Stomach (tissue), 9 donors: Measurements from ENCODE around the gene ZNF580. TPM values are rescaled to one million over a fixed set of nuclear protein-coding genes. Genes with fewer than 3 reads are reported as not detected.

Experiments used
- DNase-seq, 2 donors: peaks; one replicate each; pipeline versions ENCODE4 v3.0.0 to v3.0.0-alpha.2; 2013 to 2019
- H3K27ac ChIP-seq, 5 donors: fragments of 200-600 bp in 4 of 5; sonication (generic) in 4 of 5; one replicate each; pipeline ENCODE4 v1.5.1; 2013 to 2019; ENCODE audit warnings: mild to moderate bottlenecking in 1 of 5, moderate library complexity in 1 of 5
- H3K27me3 ChIP-seq, 3 donors: fragments of 200-600 bp; sonication (generic); one replicate each; pipeline ENCODE4 v1.5.1; 2017 to 2019; ENCODE audit warnings: mixed run types in 1 of 3
- H3K36me3 ChIP-seq, 4 donors: fragments of 200-600 bp; sonication (generic); 1 replicate in 3 of 4; 2 replicates in 1 of 4; pipeline ENCODE4 v1.5.1; 2016 to 2019
- H3K4me1 ChIP-seq, 4 donors: fragments of 200-600 bp; sonication (generic); one replicate each; pipeline ENCODE4 v1.5.1; 2016 to 2019
- H3K4me3 ChIP-seq, 4 donors: fragments of 200-600 bp; sonication (generic) in 3 of 4; one replicate each; pipeline ENCODE4 v1.5.1; 2016 to 2019; ENCODE audit warnings: mild to moderate bottlenecking in 1 of 4
- H3K9me3 ChIP-seq, 4 donors: fragments of 200-600 bp; sonication (generic); one replicate each; pipeline ENCODE4 v1.5.1; 2016 to 2019
- CTCF ChIP-seq, 7 experiments: fragments of 450-650 bp in 4 of 7; fragments of 200-600 bp in 3 of 7; sonication (generic) in 3 of 7; IDR thresholded peaks; one replicate each; pipeline ENCODE4 v1.5.1; 2016 to 2019; ENCODE audit warnings: antibody characterized with exemption in 7 of 7, control low read depth in 2 of 7, mild to moderate bottlenecking in 1 of 7
- EP300 ChIP-seq: sonication (generic); formaldehyde crosslinking; IDR thresholded peaks from one replicate; pipeline ENCODE4 v1.6.1; 2017; ENCODE audit warnings: antibody characterized with exemption
- POLR2A ChIP-seq, 4 donors: fragments of 450-650 bp; IDR thresholded peaks; one replicate each; pipeline ENCODE4 v1.6.1; 2016; ENCODE audit warnings: antibody characterized with exemption in 4 of 4, control low read depth in 2 of 4, mild to moderate bottlenecking in 1 of 4, moderate library complexity in 1 of 4
- POLR2AphosphoS5 ChIP-seq, 3 donors: sonication (generic); formaldehyde crosslinking; IDR thresholded peaks; one replicate each; pipeline ENCODE4 v1.6.1; 2016; ENCODE audit warnings: antibody characterized with exemption in 3 of 3
- WGBS, 5 donors: extraction: QIAGEN DNeasy Blood & Tissue Kit in 3 of 5; methylation state at CpG; one replicate each; pipeline versions ENCODE4 v1.1.5 to v1.1.7; 2013 to 2018; 5-methylcytosine and 5-hydroxymethylcytosine counted together
- intact Hi-C: fragments of 100-400 bp; cut with DNase I; formaldehyde crosslinking; loops from one replicate; pipeline ENCODE4 v1.15.1; 2023; ENCODE audit warnings: low total_unique reads
- polyA plus RNA-seq, 3 donors: library from polyadenylated mRNA; stranded (reverse); fragments of 200-250 nt; gene quantifications; one replicate each; pipeline ENCODE4 v1.2.3, GENCODE V29; 2013
- total RNA-seq, 5 donors: library from RNA; depleted of rRNA; stranded (reverse); fragments of >200 nt; gene quantifications; one replicate each; pipeline versions ENCODE4 v1.1.0 to v1.2.3, GENCODE V29; 2014 to 2016
- donor health status: healthy with polysubstance abuse.
- donor health status: Bipolar disorder and iron deficiency.
- donor health status: healthy.

Gene ZNF580
- total and polyA plus RNA-seq, 8 donors = 10.6 to 55.0 (median 19.0) TPM; not detected in 1

- peak overlapping the region; percentile 79 to 98 (median 83) for H3K4me3 ChIP-seq
- intact Hi-C loops = no loop called here
Observed at GRCh38 chr19:55606817-55607216, 34.0 kb upstream of the ZNF580 start.

DNA sequence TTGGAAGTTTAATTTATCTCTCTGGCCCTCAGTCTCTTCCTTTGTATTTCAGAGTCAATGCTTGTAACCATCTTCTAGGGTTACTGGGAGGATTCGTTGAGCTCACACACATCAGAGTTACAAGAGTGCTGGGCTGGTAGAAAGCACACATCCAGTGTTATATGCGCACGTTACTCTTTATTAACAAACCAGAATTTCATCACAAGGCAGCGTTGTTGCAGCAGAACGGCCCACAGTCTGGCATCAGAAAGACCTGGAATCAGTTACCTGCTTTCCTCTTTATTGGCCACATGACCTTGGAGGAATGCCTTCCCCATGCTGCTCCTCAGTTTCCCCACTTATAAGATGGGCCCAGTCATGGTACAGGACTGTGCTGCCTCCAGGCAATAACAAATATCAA, 31.5 kb upstream of the ZNF580 start:
- Histone ChIP-seq H3K27ac (no peak overlapping the region), H3K4me1 (peaks cover 17 to 78% (median 36%) of the 10 kb centered on the region in 4 donors), H3K4me3 (no peak overlapping the region), H3K27me3 (no peaks in the 10 kb centered on the region), H3K9me3 (no peaks in the 10 kb centered on the region), H3K36me3 (peaks cover 0 to 48% (median 37%) of the 10 kb centered on the region in 4 donors)
- TF ChIP-seq EP300 (no peak), POLR2A (IDR thresholded peaks at IDR 0.05) (no peak), POLR2AphosphoS5 (IDR thresholded peaks at IDR 0.05) (no peak), CTCF (IDR thresholded peaks at IDR 0.05) (no peak)
- 87 to 96% (median 95%) methylated on average over 5 of the region's 5 CpGs for WGBS, 5 donors
- no peak for DNase-seq
- intact Hi-C loops = no loop called here

More at GRCh38 chr19:55606817-55607216, 34.0 kb upstream of the ZNF580 start:
- peaks cover 0 to 46% (median 35%) of the 10 kb centered on the region in 4 donors for H3K36me3 ChIP-seq
- no peaks in the 10 kb centered on the region for H3K27me3 ChIP-seq
- H3K9me3 ChIP-seq = no peaks in the 10 kb centered on the region
- H3K27ac ChIP-seq = peak overlapping the region in 3 of 5 donors; percentile 94 to 98 (median 97)
- WGBS, 5 donors = 65 to 72% (median 70%) methylated on average over 9 of the region's 9 CpGs
- DNase-seq = no peak
- TF ChIP-seq EP300 (no peak), CTCF (IDR thresholded peaks at IDR 0.05) (no peak)
- peaks cover 25 to 87% (median 58%) of the 10 kb centered on the region in 4 donors for H3K4me1 ChIP-seq

DNA sequence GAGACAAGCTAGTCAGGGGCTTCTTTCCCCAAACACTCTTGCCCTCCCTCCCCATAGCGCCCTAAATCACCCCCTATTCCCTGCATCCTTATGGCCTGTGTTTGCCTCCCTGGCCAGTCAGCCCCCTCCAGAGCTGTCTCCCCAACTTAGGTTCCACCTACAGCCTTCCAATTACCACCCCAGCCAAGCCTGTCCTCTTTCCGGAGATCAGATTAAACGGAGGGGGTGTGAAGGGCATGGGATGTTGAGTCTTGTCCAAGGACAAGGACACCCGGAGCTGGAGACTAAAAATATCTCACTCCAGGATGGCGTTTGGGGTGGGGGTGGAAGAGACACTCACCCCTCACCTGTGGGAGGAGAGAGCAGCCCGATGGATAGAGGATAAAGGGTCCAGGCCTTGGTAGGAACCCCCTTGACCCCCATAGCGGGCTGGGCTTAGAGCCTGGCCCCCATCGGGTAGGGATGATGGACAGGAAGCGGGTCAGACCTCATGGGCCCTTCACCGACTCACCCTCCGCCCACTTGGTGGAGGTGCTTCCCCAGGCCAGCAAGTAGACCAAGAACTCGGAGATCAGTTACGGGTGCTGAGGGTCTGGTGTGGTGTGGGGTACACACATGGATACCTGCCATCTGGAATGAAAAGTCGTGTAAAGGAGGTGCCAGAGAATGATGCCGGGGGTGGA, 29.4 kb upstream of the ZNF580 start:
- no peaks in the 10 kb centered on the region for H3K9me3 ChIP-seq
- DNase-seq = no peak
- H3K36me3 ChIP-seq = peaks cover 13 to 69% (median 58%) of the 10 kb centered on the region in 4 donors
- H3K27me3 ChIP-seq = no peaks in the 10 kb centered on the region
- peaks cover 5 to 65% (median 25%) of the 10 kb centered on the region in 4 donors for H3K4me1 ChIP-seq
- intact Hi-C loops = loop anchor here (5.0 kb wide), 1 partner anchor 99 kb away; no protein-coding TSS in a partner anchor
- no peak for TF ChIP-seq POLR2AphosphoS5 (IDR thresholded peaks at IDR 0.05)
- TF ChIP-seq POLR2A (IDR thresholded peaks at IDR 0.05) = no peak
- no peak for TF ChIP-seq EP300
- TF ChIP-seq CTCF (IDR thresholded peaks at IDR 0.05) = no peak
- 72 to 79% (median 77%) methylated on average over 14 to 15 of the region's 15 CpGs for whole genome bisulfite sequencing, 5 donors
- H3K27ac ChIP-seq = no peak overlapping the region
- H3K4me3 ChIP-seq = no peak overlapping the region

GRCh38 chr19:55611983-55612645, 28.7 kb upstream of the ZNF580 start:
- Histone ChIP-seq H3K4me1 (peaks cover 0 to 58% (median 19%) of the 10 kb centered on the region in 4 donors), H3K27ac (no peak overlapping the region), H3K9me3 (no peaks in the 10 kb centered on the region), H3K4me3 (no peak overlapping the region), H3K27me3 (no peaks in the 10 kb centered on the region), H3K36me3 (peaks cover 16 to 74% (median 62%) of the 10 kb centered on the region in 4 donors)
- 80 to 93% (median 83%) methylated on average over 3 of the region's 3 CpGs for WGBS, 5 donors
- TF ChIP-seq CTCF (IDR thresholded peaks at IDR 0.05) = no peak
- DNase-seq = no peak
- intact Hi-C loops = loop anchor here (5.0 kb wide), 1 partner anchor 100 kb away; no protein-coding TSS in a partner anchor
